Stomach (tissue), 9 donors: ENCODE measurements around the gene CNTNAP4. TPM values are rescaled to one million over a fixed set of nuclear protein-coding genes. Genes with fewer than 3 reads are reported as not detected.

Experiments used
- DNase-seq, 2 donors: peaks; one replicate each; pipeline versions ENCODE4 v3.0.0 to v3.0.0-alpha.2; 2013 to 2019
- H3K27ac ChIP-seq, 5 donors: fragments of 200-600 bp in 4 of 5; sonication (generic) in 4 of 5; one replicate each; pipeline ENCODE4 v1.5.1; 2013 to 2019; ENCODE audit warnings: mild to moderate bottlenecking in 1 of 5, moderate library complexity in 1 of 5
- H3K27me3 ChIP-seq, 3 donors: fragments of 200-600 bp; sonication (generic); one replicate each; pipeline ENCODE4 v1.5.1; 2017 to 2019; ENCODE audit warnings: mixed run types in 1 of 3
- H3K36me3 ChIP-seq, 4 donors: fragments of 200-600 bp; sonication (generic); 1 replicate in 3 of 4; 2 replicates in 1 of 4; pipeline ENCODE4 v1.5.1; 2016 to 2019
- H3K4me1 ChIP-seq, 4 donors: fragments of 200-600 bp; sonication (generic); one replicate each; pipeline ENCODE4 v1.5.1; 2016 to 2019
- H3K4me3 ChIP-seq, 4 donors: fragments of 200-600 bp; sonication (generic) in 3 of 4; one replicate each; pipeline ENCODE4 v1.5.1; 2016 to 2019; ENCODE audit warnings: mild to moderate bottlenecking in 1 of 4
- H3K9me3 ChIP-seq, 4 donors: fragments of 200-600 bp; sonication (generic); one replicate each; pipeline ENCODE4 v1.5.1; 2016 to 2019
- CTCF ChIP-seq, 7 experiments: fragments of 450-650 bp in 4 of 7; fragments of 200-600 bp in 3 of 7; sonication (generic) in 3 of 7; IDR thresholded peaks; one replicate each; pipeline ENCODE4 v1.5.1; 2016 to 2019; ENCODE audit warnings: antibody characterized with exemption in 7 of 7, control low read depth in 2 of 7, mild to moderate bottlenecking in 1 of 7
- EP300 ChIP-seq: sonication (generic); formaldehyde crosslinking; IDR thresholded peaks from one replicate; pipeline ENCODE4 v1.6.1; 2017; ENCODE audit warnings: antibody characterized with exemption
- POLR2A ChIP-seq, 4 donors: fragments of 450-650 bp; IDR thresholded peaks; one replicate each; pipeline ENCODE4 v1.6.1; 2016; ENCODE audit warnings: antibody characterized with exemption in 4 of 4, control low read depth in 2 of 4, mild to moderate bottlenecking in 1 of 4, moderate library complexity in 1 of 4
- POLR2AphosphoS5 ChIP-seq, 3 donors: sonication (generic); formaldehyde crosslinking; IDR thresholded peaks; one replicate each; pipeline ENCODE4 v1.6.1; 2016; ENCODE audit warnings: antibody characterized with exemption in 3 of 3
- WGBS, 5 donors: extraction: QIAGEN DNeasy Blood & Tissue Kit in 3 of 5; methylation state at CpG; one replicate each; pipeline versions ENCODE4 v1.1.5 to v1.1.7; 2013 to 2018; 5-methylcytosine and 5-hydroxymethylcytosine counted together
- intact Hi-C: fragments of 100-400 bp; cut with DNase I; formaldehyde crosslinking; loops from one replicate; pipeline ENCODE4 v1.15.1; 2023; ENCODE audit warnings: low total_unique reads
- polyA plus RNA-seq, 3 donors: library from polyadenylated mRNA; stranded (reverse); fragments of 200-250 nt; gene quantifications; one replicate each; pipeline ENCODE4 v1.2.3, GENCODE V29; 2013
- total RNA-seq, 5 donors: library from RNA; depleted of rRNA; stranded (reverse); fragments of >200 nt; gene quantifications; one replicate each; pipeline versions ENCODE4 v1.1.0 to v1.2.3, GENCODE V29; 2014 to 2016
- donor health status: healthy with polysubstance abuse.
- donor health status: Bipolar disorder and iron deficiency.
- donor health status: healthy.

Gene CNTNAP4
- total and polyA plus RNA-seq, 8 donors: 1.3 TPM; not detected in 7

- WGBS, 5 donors: 91 to 94% (median 93%) methylated on average over 12 of the region's 12 CpGs
- Histone ChIP-seq H3K36me3 (no peaks in the 10 kb centered on the region), H3K27me3 (no peaks in the 10 kb centered on the region), H3K4me3 (no peak overlapping the region), H3K27ac (no peak overlapping the region), H3K4me1 (no peaks in the 10 kb centered on the region), H3K9me3 (peaks cover 0 to 19% (median 0%) of the 10 kb centered on the region in 4 donors)
- intact Hi-C loops: no loop called here
- TF ChIP-seq CTCF (IDR thresholded peaks at IDR 0.05) (no peak), POLR2A (IDR thresholded peaks at IDR 0.05) (no peak), EP300 (no peak), POLR2AphosphoS5 (IDR thresholded peaks at IDR 0.05) (no peak)
- no peak for DNase-seq
Observed at GRCh38 chr16:76235426-76235825, 41.8 kb upstream of the CNTNAP4 start.

- no peaks in the 10 kb centered on the region for H3K4me1 ChIP-seq
- no peaks in the 10 kb centered on the region for H3K27me3 ChIP-seq
- TF ChIP-seq EP300 (no peak), POLR2A (IDR thresholded peaks at IDR 0.05) (no peak), CTCF (IDR thresholded peaks at IDR 0.05) (no peak), POLR2AphosphoS5 (IDR thresholded peaks at IDR 0.05) (no peak)
- intact Hi-C loops: no loop called here
- DNase-seq: no peak
- peaks cover 0 to 15% (median 0%) of the 10 kb centered on the region in 4 donors for H3K9me3 ChIP-seq
- H3K36me3 ChIP-seq: no peaks in the 10 kb centered on the region
- H3K27ac ChIP-seq: no peak overlapping the region
- H3K4me3 ChIP-seq: no peak overlapping the region
- WGBS, 5 donors: 19 to 87% (median 60%) methylated on average over 2 of the region's 2 CpGs
Observed at GRCh38 chr16:76237471-76237870, 39.7 kb upstream of the CNTNAP4 start.

GRCh38 chr16:76241755-76242154, 35.4 kb upstream of the CNTNAP4 start:
- H3K27me3 ChIP-seq: no peaks in the 10 kb centered on the region
- no peak overlapping the region for H3K4me3 ChIP-seq
- H3K4me1 ChIP-seq: no peaks in the 10 kb centered on the region
- TF ChIP-seq CTCF (IDR thresholded peaks at IDR 0.05) (no peak), EP300 (no peak), POLR2AphosphoS5 (IDR thresholded peaks at IDR 0.05) (no peak), POLR2A (IDR thresholded peaks at IDR 0.05) (no peak)
- H3K36me3 ChIP-seq: no peaks in the 10 kb centered on the region
- H3K27ac ChIP-seq: no peak overlapping the region
- WGBS, 5 donors: 80 to 98% (median 94%) methylated on average over 2 of the region's 2 CpGs
- no peak for DNase-seq
- peaks cover 0 to 5% (median 0%) of the 10 kb centered on the region in 4 donors for H3K9me3 ChIP-seq
- intact Hi-C loops: no loop called here

- no peaks in the 10 kb centered on the region for H3K36me3 ChIP-seq
- 54 to 80% (median 65%) methylated on average over 1 of the region's 1 CpG for WGBS, 5 donors
- no peak overlapping the region for H3K4me3 ChIP-seq
- TF ChIP-seq EP300 (no peak), POLR2AphosphoS5 (IDR thresholded peaks at IDR 0.05) (no peak), POLR2A (IDR thresholded peaks at IDR 0.05) (no peak), CTCF (IDR thresholded peaks at IDR 0.05) (no peak)
- H3K4me1 ChIP-seq: no peaks in the 10 kb centered on the region
- H3K27me3 ChIP-seq: no peaks in the 10 kb centered on the region
- H3K27ac ChIP-seq: no peak overlapping the region
- no peak for DNase-seq
- no peaks in the 10 kb centered on the region for H3K9me3 ChIP-seq
- intact Hi-C loops: no loop called here
Observed at GRCh38 chr16:76243620-76244019, 33.6 kb upstream of the CNTNAP4 start.
